ENCODE measurements around the gene SLIT3. TPM values are rescaled to one million over a fixed set of nuclear protein-coding genes. Genes with fewer than 3 reads are reported as not detected.

Gene SLIT3
- total and polyA plus RNA-seq, 2 donors (not counting 3 experiments of a cell fraction or from before 2014, with no cell fraction given) = 0.90 to 1.0 TPM

- intact Hi-C loops (cut with micrococcal nuclease) (no loop called here), dilution Hi-C loops (cut with MboI; ENCODE audit: extremely low pct_ligation_motif_present, low sequenced_read_pairs) (no loop called here)
- ChIA-PET CTCF (no interaction called here), POLR2A (no interaction called here)
- H3K9me3 ChIP-seq (replicated peaks; ENCODE audit: control insufficient read depth, insufficient read depth, low read length) = no peaks in the 10 kb centered on the region
- DNase-seq (ENCODE audit: low read depth, low spot score) (no peak), FAIRE-seq (no peak)
- TF ChIP-seq JUN (IDR thresholded peaks at IDR 0.05; ENCODE audit: borderline replicate concordance, insufficient read depth, insufficient read length, low read depth) (no peak), CTCF (IDR thresholded peaks at IDR 0.05; ENCODE audit: extremely low read depth in 1 of 2, insufficient read depth in 1 of 2, low read depth in 1 of 2, low read length in 2 of 2) (no peak), EZH2 (IDR thresholded peaks at IDR 0.05; ENCODE audit: borderline replicate concordance, low read depth, low read length, severe bottlenecking) (no peak), FOS (IDR thresholded peaks at IDR 0.05; ENCODE audit: borderline replicate concordance, insufficient read depth, low read length) (no peak), GATA2 (IDR thresholded peaks at IDR 0.05; ENCODE audit: insufficient read depth, insufficient read length, low read depth, low read length) (no peak), MYC (IDR thresholded peaks at IDR 0.05; ENCODE audit: low read depth, low read length) (no peak), POLR2AphosphoS5 (IDR thresholded peaks at IDR 0.05; ENCODE audit: insufficient read depth, low read depth, low read length) (no peak)
- no peak overlapping the region for H3K4me3 ChIP-seq (replicated peaks in 1 of 3; ENCODE audit: insufficient read depth in 1 of 3, low read depth in 1 of 3, low read length in 3 of 3)
- no TSS peak for BruUV-seq (replicated peaks)
- H2AFZ ChIP-seq (ENCODE audit: low read depth, low read length) = no peak overlapping the region
- no peak overlapping the region for H3K9ac ChIP-seq (replicated peaks; ENCODE audit: extremely low read depth, insufficient read depth, low read length)
- H3K79me2 ChIP-seq (ENCODE audit: control insufficient read depth, insufficient read depth, low read length) = no peaks in the 10 kb centered on the region
- no peaks in the 10 kb centered on the region for H3K27me3 ChIP-seq (ENCODE audit: control insufficient read depth in 2 of 2, insufficient read depth in 2 of 2, low read length in 2 of 2)
- no peaks in the 10 kb centered on the region for H3K4me1 ChIP-seq (ENCODE audit: control insufficient read depth, extremely low read depth, insufficient read depth, low read length)
- no peaks in the 10 kb centered on the region for H4K20me1 ChIP-seq (replicated peaks; ENCODE audit: control insufficient read depth, extremely low read depth, insufficient read depth, low read length)
- no peak overlapping the region for H3K27ac ChIP-seq (ENCODE audit: insufficient read depth, low read depth, low read length)
- H3K36me3 ChIP-seq (ENCODE audit: control insufficient read depth in 2 of 2, extremely low read depth in 1 of 2, insufficient read depth in 2 of 2, low read length in 2 of 2) = no peaks in the 10 kb centered on the region
- no peak overlapping the region for H3K4me2 ChIP-seq (ENCODE audit: insufficient read depth, low read length)
- H3K9me1 ChIP-seq (replicated peaks; ENCODE audit: control insufficient read depth, extremely low read depth, insufficient read depth, low read length) = no peaks in the 10 kb centered on the region
These were observed 419.4 kb downstream of the SLIT3 start for GRCh38 chr5:168881427-168882149.
